GM19468 (cell line): ENCODE measurements around the gene STK25.
"Not testable (repeated sequence)": the region's sequence is repeated elsewhere in the genome, so short reads cannot be mapped to it uniquely, and the experiment has no call there.

Source experiments
- ATAC-seq: cut with Tn5 transposase; IDR thresholded peaks from one replicate; pipeline ENCODE4 v1.9.1; 2021; ENCODE audit warnings: mild to moderate bottlenecking, moderate library complexity, moderate number of reproducible peaks; ENCODE audit not compliant: unreplicated experiment; ENCODE audit errors: extremely low read depth

STK25 gene

DNA sequence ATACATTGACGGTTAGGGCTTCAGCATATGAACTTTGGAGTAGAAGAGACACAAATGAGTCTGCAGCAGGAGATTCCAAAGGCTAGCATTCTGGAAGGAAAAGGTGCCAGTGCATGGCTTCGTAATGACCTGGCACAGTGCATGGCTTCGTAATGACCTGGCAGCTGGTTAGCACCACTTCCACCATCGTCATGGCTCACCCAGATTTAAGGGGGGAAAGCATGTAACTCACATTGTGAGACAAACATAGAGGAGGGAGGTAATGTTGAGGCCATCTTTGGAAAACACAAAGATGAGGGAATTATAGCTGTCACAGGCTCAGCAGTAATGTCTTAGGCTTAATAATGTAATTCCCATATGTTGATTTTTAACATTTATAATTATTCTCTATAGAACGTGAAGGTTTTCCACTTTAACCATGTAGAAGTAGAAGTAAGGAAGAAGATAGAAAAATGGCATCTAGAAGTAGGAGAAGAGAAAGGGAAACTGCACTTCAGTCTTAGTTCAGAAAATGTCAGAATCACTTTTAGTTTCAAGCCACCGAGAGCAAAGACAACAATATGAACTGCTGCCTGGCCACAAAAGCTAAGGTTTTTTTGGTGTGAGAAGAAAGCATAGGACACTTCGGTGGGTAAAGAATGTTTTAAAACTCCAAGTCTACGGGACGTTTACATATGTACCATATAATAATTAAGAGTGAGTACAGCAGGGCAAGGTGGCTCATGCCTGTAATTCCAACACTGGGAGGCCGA, 6.8 kb upstream of the STK25 start:
- no peak for ATAC-seq

DNA sequence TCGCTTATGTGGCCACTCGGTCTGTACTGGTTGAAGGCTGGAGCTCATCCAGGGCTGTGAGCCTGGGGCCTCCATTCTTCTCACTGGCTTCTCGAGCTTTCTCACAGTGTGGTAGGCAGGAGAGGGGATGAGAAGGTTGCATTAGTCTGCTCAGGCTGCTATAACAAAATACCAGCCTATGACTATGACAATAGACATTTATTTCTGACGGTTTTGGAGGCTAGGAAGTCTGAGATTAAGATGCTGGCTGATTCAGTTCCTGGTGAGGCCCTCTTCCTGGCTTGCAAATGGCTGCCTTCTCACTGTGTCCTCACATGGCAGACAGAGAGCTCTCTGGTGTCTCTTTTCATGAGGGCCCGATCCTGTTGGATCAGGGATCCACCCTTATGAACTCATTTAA, 6.2 kb upstream of the STK25 start:
- no peak for ATAC-seq

DNA sequence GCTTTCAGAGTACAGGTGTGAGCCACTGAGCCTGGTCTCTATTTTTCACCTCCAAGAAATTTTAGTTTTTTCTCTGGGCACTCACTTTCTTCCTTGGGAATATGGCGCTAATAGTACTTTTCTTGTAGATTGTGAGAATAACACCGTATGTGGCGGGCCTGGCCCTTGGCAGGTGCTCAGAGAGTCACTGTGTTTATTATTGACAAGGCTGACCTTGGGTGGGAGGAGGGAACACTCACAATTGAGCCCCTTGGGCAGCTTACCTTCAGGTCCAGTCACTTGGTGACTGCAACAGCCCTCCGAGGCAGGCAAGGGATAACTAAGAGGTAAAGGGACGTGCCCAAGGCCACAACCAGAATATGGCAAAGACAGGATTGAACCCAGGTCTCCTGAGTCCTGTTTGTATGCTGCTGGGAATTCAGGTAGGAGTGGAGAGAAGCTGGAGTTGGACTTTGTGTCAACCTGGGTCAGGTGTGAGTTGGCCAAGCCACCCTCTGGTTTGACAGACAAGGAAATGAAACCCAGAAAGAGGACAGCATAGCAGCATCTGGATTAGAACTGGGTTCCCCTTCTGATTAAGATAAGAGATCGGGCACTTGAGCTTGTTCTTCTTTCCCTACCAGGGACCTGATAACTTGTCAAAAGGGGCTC, 2.8 kb upstream of the STK25 start:
- ATAC-seq, result no peak

DNA sequence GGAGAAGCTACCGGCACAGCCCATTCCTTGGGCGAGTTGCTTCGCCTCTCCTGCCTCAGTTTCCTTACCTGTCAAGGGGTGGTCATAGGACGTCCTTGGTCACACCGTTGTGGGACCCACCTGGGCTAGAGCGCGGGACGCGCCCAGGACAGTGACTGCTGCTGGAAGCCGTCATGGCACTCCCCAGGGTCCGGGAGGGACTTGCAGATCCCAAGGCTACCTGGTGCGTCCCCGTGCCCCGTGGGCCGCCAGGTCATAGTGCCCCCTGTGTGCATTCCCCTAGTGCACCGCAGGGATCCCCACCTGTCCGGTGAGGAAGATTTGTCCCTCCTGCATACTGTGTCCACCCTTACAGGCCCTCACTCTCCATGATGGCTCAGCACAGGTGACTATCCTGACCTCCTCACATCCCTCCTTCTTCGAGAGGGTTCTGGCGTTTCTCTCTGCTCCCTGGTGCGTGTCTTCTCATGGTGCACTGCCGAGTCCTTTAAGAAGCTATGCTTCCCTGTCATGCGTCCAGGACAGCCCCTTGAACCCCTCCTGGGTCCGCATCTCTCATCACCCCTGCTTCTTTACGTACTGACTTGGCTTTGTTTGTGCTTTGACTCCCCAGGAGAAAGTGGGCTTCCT, 886 bp upstream of the STK25 start:
- ATAC-seq, result no peak

DNA sequence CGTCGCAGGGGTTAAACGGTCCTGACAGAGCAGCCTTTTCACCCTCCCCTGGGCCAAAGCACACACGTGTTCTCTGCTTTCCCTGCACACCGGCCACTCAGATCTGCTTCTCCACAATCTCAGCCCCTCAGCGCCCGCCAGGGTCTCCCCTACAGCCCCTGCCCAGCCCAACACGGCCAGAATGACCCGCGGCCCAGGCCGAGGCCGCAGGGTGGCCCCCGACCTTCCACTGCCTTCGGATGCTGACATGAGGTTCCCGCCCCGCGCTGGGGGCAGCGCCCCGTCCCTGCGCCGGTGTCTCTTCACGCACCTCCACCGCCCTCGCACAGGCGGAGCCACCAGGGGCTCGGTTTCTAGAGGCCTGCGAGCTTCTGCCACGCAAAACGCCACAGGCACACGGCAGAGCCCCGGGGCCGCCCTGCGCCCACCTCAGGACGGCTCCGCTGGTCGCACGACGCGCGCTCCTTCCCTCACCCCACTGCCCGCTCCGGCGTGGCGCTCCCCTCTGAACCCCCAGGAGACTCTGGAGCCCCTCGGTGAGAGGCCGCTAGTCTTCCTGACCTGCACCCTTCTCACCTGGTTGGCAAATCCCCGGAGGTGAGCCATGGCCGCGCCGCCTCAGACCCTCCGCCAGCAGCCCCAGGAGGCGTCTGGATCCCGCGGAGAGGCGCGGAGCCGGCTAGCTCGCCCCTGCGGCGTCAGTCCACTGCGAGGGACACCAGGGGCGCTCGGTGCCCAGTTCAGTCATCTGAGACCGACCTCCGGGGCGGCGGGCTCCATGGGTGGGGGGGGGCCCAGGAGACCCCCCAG, 749 bp downstream of the STK25 start:
- peak; percentile 6 for ATAC-seq

- no peak for ATAC-seq
Observed at GRCh38 chr2:241506793-241507429, 1.5 kb downstream of the STK25 start.

DNA sequence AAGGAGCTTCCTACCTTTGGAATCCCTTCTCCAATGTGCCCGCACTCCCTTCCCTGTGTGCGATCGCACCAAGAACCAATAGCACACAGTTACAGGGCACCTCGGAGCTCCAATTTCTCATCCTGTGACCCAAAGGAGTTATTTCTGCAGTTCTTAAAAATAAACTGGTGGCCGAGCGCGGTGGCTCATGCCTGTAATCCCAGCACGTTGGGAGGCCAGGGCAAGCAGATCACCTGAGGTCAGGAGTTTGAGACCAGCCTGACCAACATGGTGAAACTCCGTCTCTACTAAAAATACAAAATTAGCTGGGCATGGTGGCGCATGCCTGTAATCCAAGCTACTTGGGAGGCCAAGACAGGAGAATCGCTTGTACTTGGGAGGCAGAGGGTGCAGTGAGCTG, 2.1 kb downstream of the STK25 start:
- ATAC-seq, result not testable (repeated sequence)

DNA sequence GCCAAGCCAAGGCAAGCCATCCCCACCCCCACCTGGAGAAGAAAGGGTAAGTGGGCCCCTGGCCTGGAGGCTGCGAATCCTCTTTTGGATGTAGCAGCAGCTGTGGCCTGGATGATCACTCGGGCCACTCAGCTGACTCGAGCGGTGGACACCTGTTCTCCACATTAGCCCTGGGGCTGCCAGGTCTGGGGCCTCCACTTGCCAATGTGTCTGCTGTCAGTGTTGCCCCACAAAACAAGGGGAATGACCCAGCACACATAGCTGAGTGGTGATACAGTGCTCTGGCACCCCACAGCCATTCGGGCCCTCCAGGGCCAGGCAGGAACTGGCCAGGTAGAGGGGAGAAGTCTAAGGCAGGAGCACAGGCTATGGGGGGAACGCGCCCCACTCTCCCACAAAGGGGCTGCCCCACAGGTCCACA, 2.6 kb downstream of the STK25 start:
- ATAC-seq, result no peak

- ATAC-seq, result no peak
Observed at GRCh38 chr2:241505086-241505780, 3.2 kb downstream of the STK25 start.

GRCh38 chr2:241503776-241504392, 4.5 kb downstream of the STK25 start:
- no peak for ATAC-seq

- ATAC-seq, result no peak
Observed at GRCh38 chr2:241502281-241502680, 6.1 kb downstream of the STK25 start.

- ATAC-seq, result no peak
Observed at GRCh38 chr2:241501551-241501950, 6.8 kb downstream of the STK25 start.

GRCh38 chr2:241501099-241501541, 7.3 kb downstream of the STK25 start:
- ATAC-seq, result no peak

DNA sequence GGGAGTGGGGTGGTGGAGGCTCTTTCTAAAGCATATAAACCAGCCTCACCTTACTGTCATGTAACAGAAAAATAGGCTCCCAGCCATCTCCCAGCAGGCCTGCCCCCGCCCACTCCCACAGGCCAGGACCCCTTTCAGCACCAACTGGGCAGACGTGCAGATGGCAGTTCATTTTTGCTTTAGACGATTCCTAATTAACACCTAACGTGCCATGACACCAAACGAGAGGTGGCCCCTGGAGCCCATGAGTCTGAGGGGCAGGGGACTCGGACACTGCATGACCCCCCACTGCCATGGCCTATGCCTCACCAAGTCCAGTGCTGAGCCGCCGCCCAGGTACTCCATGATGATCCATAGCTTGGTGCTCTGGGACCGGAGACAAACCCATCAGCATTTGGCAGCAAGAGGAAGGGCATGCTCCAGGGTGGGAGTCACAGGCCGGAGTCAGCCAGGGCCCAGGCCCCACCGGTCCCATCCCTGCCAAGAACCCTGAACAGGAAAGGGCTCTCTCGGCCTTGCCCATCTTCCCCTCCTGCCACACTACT, 7.9 kb downstream of the STK25 start:
- no peak for ATAC-seq

- no peak for ATAC-seq
Observed at GRCh38 chr2:241500016-241500415, 8.4 kb downstream of the STK25 start.

DNA sequence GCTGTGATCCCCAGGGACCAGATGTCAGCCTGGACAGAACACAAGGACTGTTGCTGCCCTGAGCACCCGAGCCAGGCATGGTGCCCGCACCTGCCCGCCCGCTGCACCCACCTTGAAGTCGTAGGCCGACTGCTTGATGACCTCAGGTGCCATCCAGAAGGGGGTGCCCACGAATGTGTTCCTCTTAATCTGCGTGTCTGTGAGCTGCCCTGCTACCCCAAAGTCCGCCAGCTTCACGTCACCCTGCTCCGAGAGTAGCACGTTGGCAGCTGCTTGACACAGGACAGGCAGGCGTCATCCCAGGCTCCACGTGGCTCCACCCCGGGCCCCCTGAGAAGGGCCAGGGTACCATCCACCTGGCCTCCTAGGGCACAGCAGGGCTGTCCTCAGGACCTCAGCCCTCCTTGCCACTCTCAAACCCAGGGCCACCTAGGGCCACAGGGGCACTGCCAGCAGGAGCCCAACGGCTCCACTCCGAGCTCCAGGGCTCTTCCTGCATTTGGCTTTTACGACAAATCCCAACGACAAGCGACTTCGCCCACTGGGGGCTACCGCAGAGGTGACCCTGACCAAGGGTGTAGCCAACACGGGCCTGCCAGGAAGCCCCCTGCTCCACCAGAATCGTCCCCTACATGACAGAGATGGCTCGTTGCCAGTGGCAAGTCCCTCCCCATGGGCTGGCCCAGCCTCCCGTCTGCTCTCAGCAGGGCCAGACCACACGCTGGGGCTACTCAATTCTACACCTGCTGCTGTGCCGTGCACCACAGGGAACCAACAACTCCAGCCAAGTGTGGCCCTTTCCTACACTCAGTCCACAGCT, 9.0 kb downstream of the STK25 start:
- ATAC-seq, result no peak

GRCh38 chr2:241498115-241499070, 10.0 kb downstream of the STK25 start:
- no peak for ATAC-seq
